Stimulated activated CD8-positive, alpha-beta memory T cell treated with anti-CD3 and anti-CD28 coated beads, Interleukin-7, amount 100 ng/mL, for 4 hours (primary cell): Measurements from ENCODE around the gene ASXL3.

Experiments used
- DNase-seq, 2 donors: peaks; one replicate each; pipeline ENCODE4 v3.0.0-alpha.2; 2020; ENCODE audit warnings: low read depth in 2 of 2

ASXL3 gene

GRCh38 chr18:33716061-33716683 lies 138.2 kb downstream of the ASXL3 start:
- DNase-seq = no peak

- no peak for DNase-seq
These were observed 139.3 kb downstream of the ASXL3 start for GRCh38 chr18:33717339-33717738.

- no peak for DNase-seq
These were observed 142.1 kb downstream of the ASXL3 start for GRCh38 chr18:33720133-33720532.

GRCh38 chr18:33729556-33729955 lies 151.5 kb downstream of the ASXL3 start:
- DNase-seq = no peak

GRCh38 chr18:33733376-33733775 lies 155.4 kb downstream of the ASXL3 start:
- no peak for DNase-seq

- DNase-seq = no peak
These were observed 157.4 kb downstream of the ASXL3 start for GRCh38 chr18:33735428-33735827.

- no peak for DNase-seq
These were observed 163.7 kb downstream of the ASXL3 start for GRCh38 chr18:33741760-33742159.

- no peak for DNase-seq
These were observed 166.1 kb downstream of the ASXL3 start for GRCh38 chr18:33744032-33744697.

GRCh38 chr18:33745151-33745795 lies 167.3 kb downstream of the ASXL3 start:
- no peak for DNase-seq

- DNase-seq = no peak
These were observed 168.0 kb downstream of the ASXL3 start for GRCh38 chr18:33745871-33746545.

- no peak for DNase-seq
These were observed 171.8 kb downstream of the ASXL3 start for GRCh38 chr18:33749834-33750233.

GRCh38 chr18:33750366-33750765 lies 172.3 kb downstream of the ASXL3 start:
- no peak for DNase-seq

GRCh38 chr18:33751613-33752221 lies 173.7 kb downstream of the ASXL3 start:
- DNase-seq = no peak

GRCh38 chr18:33755391-33755790 lies 177.4 kb downstream of the ASXL3 start:
- no peak for DNase-seq

- DNase-seq = no peak
These were observed 178.0 kb downstream of the ASXL3 start for GRCh38 chr18:33755931-33756560.

GRCh38 chr18:33757037-33757436 lies 179.0 kb downstream of the ASXL3 start:
- no peak for DNase-seq

GRCh38 chr18:33761363-33761762 lies 183.3 kb downstream of the ASXL3 start:
- no peak for DNase-seq

- no peak for DNase-seq
These were observed 203.4 kb downstream of the ASXL3 start for GRCh38 chr18:33781429-33781828.
